Natural killer cell treated with Interleukin-12 subunit alpha and Interleukin-12 subunit beta and Interleukin-15 and Interleukin-18, amount 100 ng/mL, for 72 hours (primary cell): Measurements from ENCODE around the gene ATP1B1. TPM values are rescaled to one million over a fixed set of nuclear protein-coding genes. Genes with fewer than 3 reads are reported as not detected.
"Not testable (repeated sequence)": the region's sequence is repeated elsewhere in the genome, so short reads cannot be mapped to it uniquely, and the experiment has no call there.

Source experiments
- ATAC-seq, 2 donors: fragments of 150-1000 bp; cut with Tn5 transposase in 1 of 2; sonication (Bioruptor Pico), chemical (Tn5 transposase) in 1 of 2; 2 replicates each; pipeline ENCODE4 v1.10.0; 2021
- DNase-seq: peaks from one replicate; pipeline ENCODE4 v3.0.0; 2022; ENCODE audit warnings: low spot score
- H3K27ac Mint-ChIP-seq, 2 donors: 1 replicate in 1 of 2; 2 replicates in 1 of 2; pipeline ENCODE4 v1.8.0; 2022; ENCODE audit warnings: mixed read lengths in 2 of 2, mild to moderate bottlenecking in 1 of 2, moderate library complexity in 1 of 2
- H3K27me3 Mint-ChIP-seq, 2 donors: 1 replicate in 1 of 2; 2 replicates in 1 of 2; pipeline ENCODE4 v1.8.0; 2022; ENCODE audit warnings: mixed read lengths in 2 of 2
- H3K36me3 Mint-ChIP-seq: one replicate; pipeline ENCODE4 v1.8.0; 2022; ENCODE audit warnings: mixed read lengths
- H3K4me1 Mint-ChIP-seq, 2 donors: 1 replicate in 1 of 2; 2 replicates in 1 of 2; pipeline ENCODE4 v1.8.0; 2022; ENCODE audit warnings: low read depth in 2 of 2, mixed read lengths in 2 of 2, mild to moderate bottlenecking in 1 of 2
- H3K4me3 Mint-ChIP-seq: one replicate; pipeline ENCODE4 v1.8.0; 2022; ENCODE audit warnings: mixed read lengths
- H3K9me3 Mint-ChIP-seq: 2 replicates; pipeline ENCODE4 v1.8.0; 2022; ENCODE audit warnings: mixed read lengths
- total RNA-seq, 2 donors: library from RNA; stranded (reverse); gene quantifications; one replicate each; pipeline ENCODE4 v1.2.3, GENCODE V29; 2022

The ATP1B1 gene
- total RNA-seq, 2 donors from 2014 or later = 1.3 to 2.3 TPM

DNA sequence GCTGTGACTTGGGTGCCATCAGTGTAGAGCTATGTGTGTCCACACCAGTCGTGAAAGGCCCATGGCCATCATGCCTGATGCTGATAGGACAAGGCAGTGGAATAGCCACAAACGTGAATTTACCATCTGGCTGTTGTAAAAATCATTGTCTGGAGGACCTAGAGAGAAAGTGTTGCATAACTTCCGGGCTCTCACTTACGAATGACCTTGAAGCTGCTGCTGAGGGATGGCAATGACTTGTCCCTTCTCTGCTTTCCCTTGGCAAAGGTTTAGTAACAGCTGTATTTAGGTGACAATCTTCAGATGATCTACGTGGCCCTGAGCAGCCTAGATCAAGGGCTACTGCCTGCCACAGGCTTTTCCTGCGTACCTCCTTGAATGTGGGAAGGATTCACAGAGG lies 5.8 kb downstream of the ATP1B1 start:
- ATAC-seq (no peak), DNase-seq (no peak)
- H3K9me3 Mint-ChIP-seq = no peaks in the 10 kb centered on the region
- peaks cover 3 to 4% of the 10 kb centered on the region in 2 donors for H3K27me3 Mint-ChIP-seq
- H3K36me3 Mint-ChIP-seq = peaks cover 1% of the 10 kb centered on the region
- peaks cover 47 to 62% of the 10 kb centered on the region in 2 donors for H3K4me1 Mint-ChIP-seq
- H3K27ac Mint-ChIP-seq = peak overlapping the region in 1 of 2 donors; percentile 71
- H3K4me3 Mint-ChIP-seq = no peak overlapping the region

- H3K4me1 Mint-ChIP-seq = peaks cover 41 to 48% of the 10 kb centered on the region in 2 donors
- no peak overlapping the region for H3K4me3 Mint-ChIP-seq
- ATAC-seq = no peak
- H3K9me3 Mint-ChIP-seq = no peaks in the 10 kb centered on the region
- H3K36me3 Mint-ChIP-seq = no peaks in the 10 kb centered on the region
- no peak for DNase-seq
- no peak overlapping the region for H3K27ac Mint-ChIP-seq
- no peaks in the 10 kb centered on the region for H3K27me3 Mint-ChIP-seq
These were observed 7.2 kb downstream of the ATP1B1 start for GRCh38 chr1:169113613-169114119.

GRCh38 chr1:169115891-169116585 lies 9.5 kb downstream of the ATP1B1 start:
- peaks cover 23 to 24% of the 10 kb centered on the region in 2 donors for H3K4me1 Mint-ChIP-seq
- peak overlapping the region; percentile 69 for H3K4me3 Mint-ChIP-seq

DNA sequence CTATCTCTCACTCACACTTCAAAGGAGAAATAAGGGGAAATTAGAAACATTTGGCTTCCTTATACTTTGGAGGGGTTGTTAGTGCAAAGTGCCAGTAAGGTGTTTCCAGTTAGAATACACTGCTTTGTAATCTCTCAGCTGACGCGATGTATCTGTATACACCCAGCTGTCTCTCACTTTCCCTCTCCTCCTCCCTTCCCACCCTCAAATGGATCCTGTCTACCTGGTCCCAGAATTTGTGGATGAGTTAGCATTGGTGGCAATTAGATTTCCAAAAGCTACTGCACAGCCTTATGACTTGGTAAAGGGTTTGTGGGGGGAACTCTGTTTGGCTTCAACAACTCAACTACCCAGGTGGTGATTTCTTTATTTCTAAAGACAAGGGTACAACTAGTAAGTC lies 10.5 kb downstream of the ATP1B1 start:
- Mint-ChIP-seq H3K4me1 (peaks cover 20 to 24% of the 10 kb centered on the region in 2 donors), H3K4me3 (peak overlapping the region; percentile 19), H3K9me3 (no peaks in the 10 kb centered on the region), H3K27me3 (no peaks in the 10 kb centered on the region), H3K36me3 (no peaks in the 10 kb centered on the region), H3K27ac (peak overlapping the region in 1 of 2 donors; percentile 70)
- ATAC-seq (no peak), DNase-seq (no peak)

More at GRCh38 chr1:169115891-169116585, 9.5 kb downstream of the ATP1B1 start:
- no peak for DNase-seq
- Mint-ChIP-seq H3K9me3 (no peaks in the 10 kb centered on the region), H3K27ac (peak overlapping the region; percentile 66 to 70), H3K36me3 (no peaks in the 10 kb centered on the region), H3K27me3 (no peaks in the 10 kb centered on the region)
- ATAC-seq = peak; percentile 68 to 78

GRCh38 chr1:169117599-169117998 lies 11.1 kb downstream of the ATP1B1 start:
- H3K36me3 Mint-ChIP-seq = no peaks in the 10 kb centered on the region
- peaks cover 15 to 21% of the 10 kb centered on the region in 2 donors for H3K4me1 Mint-ChIP-seq
- H3K27me3 Mint-ChIP-seq = no peaks in the 10 kb centered on the region
- no peak for DNase-seq
- H3K4me3 Mint-ChIP-seq = no peak overlapping the region
- no peak overlapping the region for H3K27ac Mint-ChIP-seq
- no peaks in the 10 kb centered on the region for H3K9me3 Mint-ChIP-seq
- no peak for ATAC-seq

GRCh38 chr1:169118227-169118626 lies 11.7 kb downstream of the ATP1B1 start:
- ATAC-seq (no peak), DNase-seq (no peak)
- no peaks in the 10 kb centered on the region for H3K27me3 Mint-ChIP-seq
- H3K4me3 Mint-ChIP-seq = no peak overlapping the region
- peaks cover 15 to 21% of the 10 kb centered on the region in 2 donors for H3K4me1 Mint-ChIP-seq
- no peak overlapping the region for H3K27ac Mint-ChIP-seq
- H3K36me3 Mint-ChIP-seq = no peaks in the 10 kb centered on the region
- no peaks in the 10 kb centered on the region for H3K9me3 Mint-ChIP-seq

DNA sequence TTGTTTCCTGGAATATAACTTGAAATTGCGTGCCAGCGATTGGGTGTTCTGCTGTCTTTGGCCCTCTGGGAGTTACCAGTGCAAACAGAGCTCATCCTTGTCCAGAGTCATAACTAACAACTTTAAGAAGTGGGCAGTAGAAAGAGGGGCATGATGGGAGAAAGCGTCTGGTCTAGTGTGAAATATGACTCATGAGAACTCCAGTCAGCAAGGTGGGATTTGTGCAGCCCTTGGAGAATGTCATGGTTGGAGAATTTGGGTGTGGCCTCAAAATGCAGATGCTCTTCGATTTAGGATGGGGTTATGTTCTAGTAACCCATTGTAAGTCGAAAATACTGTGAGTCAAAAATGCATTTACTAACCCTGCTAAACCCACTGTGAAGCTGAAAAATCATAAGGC lies 12.9 kb downstream of the ATP1B1 start:
- ATAC-seq (no peak), DNase-seq (no peak)
- H3K9me3 Mint-ChIP-seq = no peaks in the 10 kb centered on the region
- no peak overlapping the region for H3K4me3 Mint-ChIP-seq
- no peaks in the 10 kb centered on the region for H3K27me3 Mint-ChIP-seq
- H3K4me1 Mint-ChIP-seq = peaks cover 15 to 21% of the 10 kb centered on the region in 2 donors
- no peak overlapping the region for H3K27ac Mint-ChIP-seq
- H3K36me3 Mint-ChIP-seq = no peaks in the 10 kb centered on the region

DNA sequence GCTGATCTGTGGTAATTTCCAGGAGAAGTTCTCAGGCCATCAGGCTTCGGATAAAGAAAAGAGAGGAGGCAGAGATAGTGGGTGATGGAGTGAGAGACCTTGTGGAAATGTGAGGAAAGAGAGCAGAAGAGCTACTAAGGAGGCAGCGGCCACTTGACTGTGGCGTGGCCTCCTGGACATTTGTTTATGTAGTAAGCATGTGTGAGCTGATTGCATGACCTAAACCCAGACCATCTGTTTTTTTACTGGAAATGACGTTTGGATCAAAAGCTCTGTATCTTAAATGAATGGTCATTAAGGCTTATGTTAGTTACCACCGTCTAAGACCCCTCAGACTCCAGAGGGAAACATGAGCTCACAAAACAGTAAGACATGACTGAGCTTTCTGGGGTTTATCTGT lies 13.6 kb downstream of the ATP1B1 start:
- DNase-seq (no peak), ATAC-seq (no peak)
- no peaks in the 10 kb centered on the region for H3K9me3 Mint-ChIP-seq
- no peaks in the 10 kb centered on the region for H3K27me3 Mint-ChIP-seq
- H3K4me1 Mint-ChIP-seq = peaks cover 15 to 21% of the 10 kb centered on the region in 2 donors
- H3K4me3 Mint-ChIP-seq = no peak overlapping the region
- no peak overlapping the region for H3K27ac Mint-ChIP-seq
- no peaks in the 10 kb centered on the region for H3K36me3 Mint-ChIP-seq

- no peak for DNase-seq
- Mint-ChIP-seq H3K4me1 (peaks cover 9 to 15% of the 10 kb centered on the region in 2 donors), H3K27me3 (no peaks in the 10 kb centered on the region), H3K36me3 (no peaks in the 10 kb centered on the region), H3K4me3 (no peak overlapping the region), H3K9me3 (no peaks in the 10 kb centered on the region), H3K27ac (no peak overlapping the region)
- ATAC-seq = no peak
These were observed 14.8 kb downstream of the ATP1B1 start for GRCh38 chr1:169121146-169121923.

GRCh38 chr1:169122976-169123375 lies 16.5 kb downstream of the ATP1B1 start:
- Mint-ChIP-seq H3K9me3 (no peaks in the 10 kb centered on the region), H3K36me3 (no peaks in the 10 kb centered on the region), H3K4me1 (peaks cover 0 to 7% of the 10 kb centered on the region in 2 donors), H3K27ac (no peak overlapping the region), H3K27me3 (no peaks in the 10 kb centered on the region), H3K4me3 (no peak overlapping the region)
- DNase-seq (no peak), ATAC-seq (no peak)

GRCh38 chr1:169124459-169124858 lies 18.0 kb downstream of the ATP1B1 start:
- no peaks in the 10 kb centered on the region for H3K36me3 Mint-ChIP-seq
- peaks cover 0 to 3% of the 10 kb centered on the region in 2 donors for H3K27me3 Mint-ChIP-seq
- DNase-seq (no peak), ATAC-seq (no peak)
- peaks cover 0 to 7% of the 10 kb centered on the region in 2 donors for H3K4me1 Mint-ChIP-seq
- no peak overlapping the region for H3K27ac Mint-ChIP-seq
- no peak overlapping the region for H3K4me3 Mint-ChIP-seq
- H3K9me3 Mint-ChIP-seq = no peaks in the 10 kb centered on the region

DNA sequence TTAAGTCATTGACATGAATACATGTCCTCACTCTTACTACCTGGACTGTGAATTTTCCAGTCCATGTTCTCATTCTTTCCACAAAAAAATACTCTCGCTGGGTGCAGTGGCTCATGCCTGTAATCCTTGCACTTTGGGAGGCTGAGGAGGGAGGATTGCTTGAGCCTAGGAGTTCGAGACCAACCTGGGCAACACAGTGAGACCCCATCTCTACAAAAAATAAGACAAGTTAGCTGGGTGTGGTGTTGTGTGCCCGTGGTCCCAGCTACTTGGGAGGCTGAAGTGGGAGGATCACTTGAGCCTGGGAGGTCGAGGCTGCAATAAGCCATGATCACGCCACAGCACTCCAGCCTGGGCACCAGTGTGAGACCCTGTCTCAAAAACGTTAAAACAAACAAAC lies 19.1 kb downstream of the ATP1B1 start:
- H3K4me1 Mint-ChIP-seq, H3K4me3 Mint-ChIP-seq, DNase-seq, H3K36me3 Mint-ChIP-seq, H3K27me3 Mint-ChIP-seq, H3K9me3 Mint-ChIP-seq, H3K27ac Mint-ChIP-seq, ATAC-seq: not testable (repeated sequence)

DNA sequence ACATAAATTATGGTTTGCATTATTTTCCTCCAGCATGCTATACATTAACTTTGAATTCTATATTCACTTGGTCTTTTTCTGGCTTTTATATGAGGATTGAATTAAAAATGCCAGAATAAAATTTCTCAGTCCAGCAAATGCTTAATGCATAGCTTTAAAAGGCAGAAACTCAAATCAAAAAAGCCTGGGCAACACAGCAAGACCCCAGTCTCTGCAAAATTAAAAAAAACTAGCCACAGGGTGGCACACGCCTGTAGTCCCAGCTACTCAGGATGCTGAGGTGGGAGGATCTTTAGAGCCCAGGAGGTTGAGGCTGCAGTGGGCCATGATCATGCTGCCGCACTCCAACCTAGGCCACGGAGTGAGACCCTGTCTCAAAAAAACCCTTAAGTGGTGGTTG lies 19.8 kb downstream of the ATP1B1 start:
- H3K36me3 Mint-ChIP-seq = no peaks in the 10 kb centered on the region
- no peak for ATAC-seq
- no peak for DNase-seq
- H3K27me3 Mint-ChIP-seq = peaks cover 0 to 3% of the 10 kb centered on the region in 2 donors
- no peak overlapping the region for H3K4me3 Mint-ChIP-seq
- no peak overlapping the region for H3K27ac Mint-ChIP-seq
- no peaks in the 10 kb centered on the region for H3K9me3 Mint-ChIP-seq
- peaks cover 0 to 9% of the 10 kb centered on the region in 2 donors for H3K4me1 Mint-ChIP-seq

- Mint-ChIP-seq H3K4me1 (peaks cover 4 to 6% of the 10 kb centered on the region in 2 donors), H3K27me3 (peaks cover 0 to 3% of the 10 kb centered on the region in 2 donors), H3K27ac (no peak overlapping the region), H3K4me3 (no peak overlapping the region), H3K9me3 (no peaks in the 10 kb centered on the region), H3K36me3 (no peaks in the 10 kb centered on the region)
- ATAC-seq (no peak), DNase-seq (no peak)
These were observed 20.8 kb downstream of the ATP1B1 start for GRCh38 chr1:169127305-169127704.
